HG03066 (cell line): Measurements from ENCODE around the gene RAB1B.
"Not testable (repeated sequence)": the region's sequence is repeated elsewhere in the genome, so short reads cannot be mapped to it uniquely, and the experiment has no call there.

ENCODE experiments used
- ATAC-seq: cut with Tn5 transposase; IDR thresholded peaks from one replicate; pipeline ENCODE4 v1.9.1; 2021; ENCODE audit warnings: low read depth; ENCODE audit not compliant: unreplicated experiment

The RAB1B gene

DNA sequence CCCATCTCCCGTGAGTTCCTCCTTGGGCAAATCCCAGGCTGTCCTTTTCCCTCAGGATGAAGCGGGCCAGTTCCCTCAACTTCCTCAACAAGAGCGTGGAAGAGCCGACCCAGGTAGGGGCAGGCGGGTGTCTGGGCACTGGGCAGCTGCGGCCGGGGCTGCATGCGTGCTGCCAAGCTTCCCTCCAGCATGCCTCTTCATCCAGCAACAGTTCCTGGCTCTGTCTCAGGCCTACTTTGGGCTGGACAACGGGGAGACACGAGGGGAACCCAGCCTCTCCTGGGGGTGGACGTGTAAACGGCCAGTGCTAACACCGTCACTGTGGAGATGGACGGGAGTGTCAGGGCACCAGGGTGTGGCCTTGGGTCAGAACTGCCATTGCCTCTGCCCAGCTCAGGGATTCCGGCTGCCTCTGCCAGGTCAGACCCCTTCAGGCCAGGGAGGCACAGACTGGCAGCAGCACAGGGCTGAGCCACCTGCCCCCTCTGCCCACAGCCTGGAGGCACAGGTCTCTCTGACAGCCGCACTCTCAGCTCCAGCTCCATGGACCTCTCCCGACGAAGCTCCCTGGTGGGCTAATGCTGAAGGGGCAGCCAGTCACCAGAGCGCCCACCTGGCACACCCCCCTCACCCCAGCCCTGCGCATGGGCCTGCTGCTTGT, 1.9 kb upstream of the RAB1B start:
- ATAC-seq, result no peak

DNA sequence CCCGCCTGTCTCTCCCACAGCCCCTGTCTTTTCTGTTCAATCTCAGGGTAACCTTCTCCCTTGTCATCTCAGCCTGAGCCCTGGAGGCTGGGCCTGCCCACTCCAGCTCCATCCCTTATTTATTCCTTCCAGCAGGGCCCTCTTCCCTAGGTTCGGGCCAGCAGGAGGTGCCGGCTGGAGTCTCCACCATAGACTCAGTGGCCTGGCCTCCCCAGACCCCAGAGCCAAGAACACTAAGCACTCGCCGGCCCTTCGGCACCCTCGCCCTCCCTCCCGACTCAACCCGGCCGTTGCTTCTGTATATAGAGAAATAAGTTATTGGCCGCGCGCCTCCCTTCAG, 1.4 kb upstream of the RAB1B start:
- no peak for ATAC-seq

DNA sequence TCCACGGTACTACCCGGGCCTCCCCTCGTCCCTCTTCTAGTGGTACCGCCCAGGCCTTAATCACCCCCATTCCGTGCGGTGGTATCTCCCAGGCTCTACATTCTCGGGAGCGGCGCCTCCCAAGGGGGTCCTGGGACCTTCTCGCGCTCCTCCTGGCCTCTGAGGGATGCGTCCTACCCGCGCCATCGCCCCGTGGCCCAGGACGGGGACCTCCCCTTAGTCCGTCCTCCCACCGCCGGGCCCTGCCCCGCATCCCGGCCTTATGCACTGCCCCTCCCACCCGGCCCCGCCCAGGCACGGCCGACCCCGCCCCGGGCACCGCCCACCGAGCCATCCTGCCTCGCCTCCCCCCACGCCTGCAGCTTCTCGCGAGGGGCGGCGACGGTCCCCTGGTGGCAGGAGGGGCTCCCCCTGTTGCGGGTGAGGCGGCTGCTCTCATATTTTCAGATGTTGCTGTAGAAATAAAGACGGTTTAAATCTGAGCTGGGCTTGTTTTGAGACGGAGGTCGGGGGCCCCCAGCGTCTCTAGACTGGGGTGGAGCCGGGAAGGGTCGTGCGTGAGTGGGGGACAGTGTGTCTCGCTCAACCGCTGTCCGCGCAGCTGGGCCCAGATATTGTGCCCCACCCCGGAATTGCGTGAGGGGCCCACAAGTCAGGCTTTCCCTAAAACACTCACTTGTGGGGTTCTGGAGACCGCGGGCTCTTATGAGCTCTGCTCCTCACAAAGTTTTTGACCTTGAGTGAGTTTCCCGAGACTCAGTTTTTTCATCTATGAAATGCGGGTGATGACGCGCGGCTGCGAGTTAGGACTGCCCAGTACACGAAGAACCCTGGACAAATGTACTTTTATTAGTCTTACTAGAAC, 828 bp upstream of the RAB1B start:
- ATAC-seq, result peak; percentile 45

DNA sequence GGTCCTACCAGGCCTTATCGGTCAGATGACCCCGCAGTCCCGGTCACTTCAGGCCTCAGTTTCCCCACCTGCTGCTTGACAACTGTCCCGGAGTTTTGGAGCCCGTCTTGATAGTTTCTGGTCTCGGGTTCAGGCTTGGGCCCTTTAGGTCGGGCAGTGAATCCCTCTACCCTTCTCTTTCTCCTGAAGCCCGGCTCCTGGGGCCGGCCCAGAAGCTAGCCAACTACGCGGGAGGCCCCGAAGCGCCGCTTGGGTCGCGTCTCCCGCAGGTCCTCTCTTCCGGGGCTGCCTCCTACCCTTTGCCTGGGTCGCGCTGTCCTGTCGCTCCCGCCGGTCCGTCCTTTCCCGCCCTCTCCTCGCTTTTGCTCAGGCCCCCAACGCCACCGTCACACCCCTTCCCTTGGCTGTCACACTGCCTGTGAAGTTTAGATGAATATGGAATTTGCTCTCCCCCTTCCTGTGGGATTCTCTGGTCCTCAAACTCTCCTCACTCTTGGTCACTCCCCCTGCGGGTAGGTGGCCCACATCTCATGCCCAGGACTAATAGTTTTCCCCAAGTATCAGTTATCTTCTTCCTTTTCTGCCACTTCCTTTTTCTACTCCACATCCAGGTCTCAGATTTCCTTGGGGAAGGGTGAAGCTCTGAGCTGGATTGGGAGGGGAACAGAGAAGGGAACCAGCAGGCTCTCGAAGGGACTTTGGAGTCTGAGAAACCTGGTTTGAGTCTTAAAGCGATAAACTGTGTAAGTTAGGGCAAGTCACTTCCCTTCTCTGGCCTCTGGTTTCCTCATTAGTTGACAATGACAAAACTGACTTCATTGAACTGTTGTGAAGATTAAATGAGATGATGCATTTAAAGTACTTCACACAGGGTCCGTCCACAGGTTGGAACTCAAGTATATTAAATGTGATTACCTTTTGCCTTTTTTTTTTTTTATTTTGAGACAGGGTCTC, 790 bp downstream of the RAB1B start:
- no peak for ATAC-seq

DNA sequence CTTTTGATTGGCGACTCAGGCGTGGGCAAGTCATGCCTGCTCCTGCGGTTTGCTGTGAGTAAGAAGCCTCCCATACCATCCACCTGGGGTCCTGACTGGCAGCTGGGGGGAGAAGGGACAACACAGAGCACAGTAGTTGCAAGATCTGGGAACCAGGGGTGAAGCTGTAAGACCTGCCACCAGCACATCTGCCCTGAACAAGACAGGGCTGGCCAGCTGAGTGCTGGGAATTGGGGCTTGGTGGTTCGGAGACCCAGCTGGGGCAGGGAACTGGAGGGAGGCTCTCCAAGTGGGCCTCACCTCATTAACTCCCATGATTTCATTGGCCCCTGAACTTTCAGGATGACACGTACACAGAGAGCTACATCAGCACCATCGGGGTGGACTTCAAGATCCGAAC, 3.4 kb downstream of the RAB1B start:
- no peak for ATAC-seq

DNA sequence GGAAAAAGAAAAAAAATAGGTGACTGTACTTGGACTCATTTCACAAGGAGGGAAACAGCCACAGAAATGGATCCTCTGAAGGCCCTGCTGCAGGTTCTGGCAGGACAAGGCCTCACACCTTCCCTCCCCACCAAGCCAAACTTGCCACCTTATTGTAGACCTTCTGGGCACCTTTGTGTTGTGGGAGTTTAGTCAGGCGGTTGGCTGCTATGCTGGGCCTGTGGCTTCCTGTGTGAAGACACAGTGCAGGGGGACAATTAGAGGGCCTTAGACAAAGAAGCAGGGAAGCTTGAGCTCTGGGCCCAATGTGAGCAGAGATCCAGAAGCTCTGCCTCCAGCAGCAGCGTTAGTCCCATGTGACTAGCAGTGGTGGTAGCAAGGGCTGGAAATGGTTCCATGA, 4.2 kb downstream of the RAB1B start:
- ATAC-seq, result no peak

DNA sequence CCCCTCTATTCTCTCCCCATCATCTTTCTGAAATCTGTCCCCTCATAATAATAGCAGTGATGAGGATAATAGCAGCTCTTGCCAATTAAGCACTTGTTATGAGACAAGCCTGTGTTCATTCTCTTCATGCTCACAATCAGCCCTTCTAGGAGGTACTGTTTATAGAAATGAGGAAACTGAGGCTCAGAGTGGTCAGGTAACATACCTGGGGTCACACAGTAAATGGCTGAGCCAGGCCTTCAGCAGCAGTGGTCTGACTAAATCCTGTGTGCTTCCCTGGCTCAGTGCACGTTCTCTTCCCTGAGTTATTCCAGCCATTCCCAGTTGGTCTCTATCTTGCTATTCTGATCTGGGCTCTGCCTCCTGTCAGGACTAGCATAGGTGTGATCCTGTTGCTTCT, 5.8 kb downstream of the RAB1B start:
- ATAC-seq, result no peak

DNA sequence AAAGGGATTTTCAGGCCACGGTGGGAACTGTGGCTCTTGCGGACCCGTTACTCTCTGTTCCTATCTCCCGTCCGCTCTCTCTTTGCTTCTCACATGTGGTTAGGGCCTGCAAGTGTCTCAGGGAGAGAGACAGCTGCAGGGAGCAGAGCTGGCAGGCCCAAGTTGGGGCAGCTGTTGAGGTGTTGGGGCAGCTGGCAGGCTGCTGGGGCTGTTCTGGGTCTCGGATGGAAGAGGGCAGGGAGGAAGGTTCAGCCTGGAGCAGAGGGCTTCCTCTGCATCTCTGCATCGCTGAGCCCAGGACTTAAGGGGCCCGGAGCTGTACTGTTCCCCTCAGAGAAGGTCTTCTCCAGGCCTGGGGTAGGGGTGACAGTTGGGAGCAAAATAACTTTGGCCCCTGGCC, 7.0 kb downstream of the RAB1B start:
- no peak for ATAC-seq

DNA sequence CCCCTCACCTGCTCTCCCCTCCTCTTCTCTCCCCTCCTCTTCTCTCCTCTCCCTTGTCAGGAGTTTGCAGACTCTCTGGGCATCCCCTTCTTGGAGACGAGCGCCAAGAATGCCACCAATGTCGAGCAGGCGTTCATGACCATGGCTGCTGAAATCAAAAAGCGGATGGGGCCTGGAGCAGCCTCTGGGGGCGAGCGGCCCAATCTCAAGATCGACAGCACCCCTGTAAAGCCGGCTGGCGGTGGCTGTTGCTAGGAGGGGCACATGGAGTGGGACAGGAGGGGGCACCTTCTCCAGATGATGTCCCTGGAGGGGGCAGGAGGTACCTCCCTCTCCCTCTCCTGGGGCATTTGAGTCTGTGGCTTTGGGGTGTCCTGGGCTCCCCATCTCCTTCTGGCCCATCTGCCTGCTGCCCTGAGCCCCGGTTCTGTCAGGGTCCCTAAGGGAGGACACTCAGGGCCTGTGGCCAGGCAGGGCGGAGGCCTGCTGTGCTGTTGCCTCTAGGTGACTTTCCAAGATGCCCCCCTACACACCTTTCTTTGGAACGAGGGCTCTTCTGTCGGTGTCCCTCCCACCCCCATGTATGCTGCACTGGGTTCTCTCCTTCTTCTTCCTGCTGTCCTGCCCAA, 7.7 kb downstream of the RAB1B start:
- no peak for ATAC-seq

DNA sequence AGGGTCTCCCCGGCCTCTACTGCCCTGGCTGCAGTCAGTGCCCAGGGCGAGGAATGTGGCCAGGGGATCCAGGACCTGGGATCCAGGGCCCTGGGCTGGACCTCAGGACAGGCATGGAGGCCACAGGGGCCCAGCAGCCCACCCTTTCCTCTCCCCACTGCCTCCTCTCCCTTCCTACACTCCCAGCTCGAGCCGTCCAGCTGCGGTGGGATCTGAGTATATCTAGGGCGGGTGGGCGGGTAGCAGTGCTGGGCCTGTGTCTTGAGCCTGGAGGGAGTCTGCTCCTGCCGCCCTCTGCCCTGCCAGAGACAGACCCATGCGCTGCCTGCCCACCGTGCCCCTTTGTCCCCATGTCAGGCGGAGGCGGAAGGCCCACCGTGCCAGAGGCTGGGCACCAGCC, 8.2 kb downstream of the RAB1B start:
- not testable (repeated sequence) for ATAC-seq

DNA sequence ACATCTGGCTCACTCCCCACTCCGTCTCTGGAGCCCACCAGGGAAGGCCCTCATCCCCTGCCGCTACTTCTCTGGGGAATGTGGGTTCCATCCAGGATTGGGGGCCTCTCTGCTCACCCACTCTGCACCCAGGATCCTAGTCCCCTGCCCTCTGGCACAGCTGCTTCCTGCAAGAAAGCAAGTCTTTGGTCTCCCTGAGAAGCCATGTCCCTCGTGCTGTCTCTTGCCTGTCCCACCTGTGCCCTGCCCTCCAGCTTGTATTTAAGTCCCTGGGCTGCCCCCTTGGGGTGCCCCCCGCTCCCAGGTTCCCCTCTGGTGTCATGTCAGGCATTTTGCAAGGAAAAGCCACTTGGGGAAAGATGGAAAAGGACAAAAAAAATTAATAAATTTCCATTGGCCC, 8.6 kb downstream of the RAB1B start:
- not testable (repeated sequence) for ATAC-seq

DNA sequence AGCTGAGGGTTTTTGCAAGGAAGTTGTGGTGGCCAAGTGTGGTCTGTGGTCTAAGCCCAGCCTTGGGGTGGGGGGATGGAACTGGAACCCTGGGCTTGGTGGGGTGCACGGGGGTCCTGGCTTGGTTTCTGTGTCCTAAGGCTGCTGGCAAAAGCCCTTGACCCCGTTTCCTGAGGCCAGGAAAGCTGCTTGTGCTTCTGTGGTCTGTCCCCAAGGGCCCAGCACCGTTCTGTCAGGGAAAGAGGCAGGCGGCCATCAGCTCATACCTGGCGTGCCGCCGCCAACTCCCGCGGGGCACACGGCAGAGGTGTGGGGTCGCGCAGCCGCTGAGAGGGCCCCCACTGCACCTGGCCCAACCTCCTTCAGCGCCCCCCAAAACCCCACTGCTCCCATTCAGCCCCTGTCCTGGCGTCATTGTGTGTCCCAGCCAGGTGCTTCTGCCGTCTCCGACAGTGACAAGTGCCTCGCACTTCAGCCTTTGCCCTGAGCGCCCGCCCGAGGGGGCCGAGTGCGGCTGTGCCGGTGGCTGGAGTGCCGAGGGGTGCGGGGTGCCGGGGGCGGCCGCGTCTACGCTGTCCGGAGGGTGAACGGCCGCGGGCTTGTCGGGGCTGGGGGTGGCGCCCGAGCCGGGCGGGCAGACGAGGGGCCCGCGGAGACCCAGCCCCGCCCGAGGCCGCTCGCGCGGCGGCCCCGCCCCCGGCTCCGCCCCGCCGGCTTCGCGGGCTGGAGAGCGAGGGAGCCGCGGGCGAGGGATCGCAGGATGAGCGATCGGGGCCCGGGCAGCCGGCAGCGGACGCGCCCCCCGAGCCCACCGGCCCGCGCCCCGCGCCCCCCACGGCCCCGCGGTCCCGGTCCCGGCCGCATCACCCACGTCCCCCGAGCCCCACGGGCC, 9.3 kb downstream of the RAB1B start, which contains the start of gene CNIH2:
CNIH2 (plus strand) TSS at position 705 of the 892 bp plus-strand sequence. CDS start 282 bp downstream, outside the sequence.
- ATAC-seq, result no peak

DNA sequence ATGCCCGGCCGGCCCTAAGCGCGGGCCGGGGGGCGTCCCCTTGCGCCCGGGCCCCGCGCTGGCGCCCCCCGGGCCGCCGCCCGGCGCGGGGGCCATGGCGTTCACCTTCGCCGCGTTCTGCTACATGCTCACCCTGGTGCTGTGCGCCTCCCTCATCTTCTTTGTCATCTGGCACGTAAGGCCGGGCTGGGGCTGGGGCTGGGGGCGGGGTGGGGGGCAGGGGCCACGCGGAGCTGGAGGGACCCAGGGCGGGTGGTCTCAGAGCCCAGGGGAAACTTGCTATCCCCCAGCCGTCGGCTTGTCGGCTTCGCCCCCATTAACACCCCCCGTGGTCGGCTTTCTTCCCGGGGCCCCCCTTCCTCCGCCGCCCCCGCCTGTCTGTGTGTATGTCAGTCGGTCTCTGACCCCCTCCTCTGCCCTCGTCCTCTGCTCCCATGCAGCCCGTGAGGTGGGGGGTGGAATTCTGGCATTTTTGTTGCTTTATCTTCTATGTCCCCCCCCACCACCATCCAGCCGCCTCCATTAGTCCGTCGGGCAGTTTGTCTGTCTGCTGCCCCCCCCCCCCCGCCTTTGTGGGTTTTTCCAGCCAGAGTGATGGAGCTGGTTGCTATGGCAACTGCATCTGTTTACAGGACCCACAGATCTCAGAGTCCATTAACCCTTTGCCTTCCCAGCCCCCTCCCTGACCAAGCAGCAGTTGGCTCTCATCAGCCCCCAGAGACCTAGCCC, 10.1 kb downstream of the RAB1B start:
- no peak for ATAC-seq

DNA sequence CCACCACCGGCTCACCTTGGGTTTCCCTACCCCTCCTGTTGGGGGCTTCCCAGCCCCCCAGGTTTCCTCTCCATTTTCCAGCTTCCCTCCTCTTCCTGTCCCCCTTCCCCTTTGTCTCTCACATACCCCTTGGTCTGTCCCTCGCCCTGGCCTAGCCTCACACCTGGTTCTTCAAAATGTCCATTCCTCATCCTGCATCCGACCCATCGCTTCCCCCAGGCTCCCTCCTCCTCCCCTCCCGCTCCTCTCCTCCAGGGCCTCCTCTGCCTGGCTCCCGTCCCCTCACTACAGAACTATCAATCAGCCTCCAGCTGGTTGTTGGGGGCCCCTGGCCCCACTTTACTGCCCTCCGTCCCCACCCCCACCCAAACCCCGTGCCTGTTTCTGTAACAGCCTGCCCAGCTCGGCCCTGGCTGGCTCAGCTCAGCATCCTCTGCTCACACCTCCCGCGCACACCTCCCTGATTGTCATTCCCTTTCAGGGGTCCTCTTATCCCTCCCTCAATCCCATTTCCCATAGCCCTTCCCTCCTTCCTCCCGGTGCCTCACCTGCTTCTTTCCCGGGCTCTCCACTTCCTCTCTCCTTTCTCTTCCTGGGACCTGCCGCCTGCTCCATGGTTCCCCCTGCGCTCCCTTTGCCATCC, 10.8 kb downstream of the RAB1B start:
- no peak for ATAC-seq

DNA sequence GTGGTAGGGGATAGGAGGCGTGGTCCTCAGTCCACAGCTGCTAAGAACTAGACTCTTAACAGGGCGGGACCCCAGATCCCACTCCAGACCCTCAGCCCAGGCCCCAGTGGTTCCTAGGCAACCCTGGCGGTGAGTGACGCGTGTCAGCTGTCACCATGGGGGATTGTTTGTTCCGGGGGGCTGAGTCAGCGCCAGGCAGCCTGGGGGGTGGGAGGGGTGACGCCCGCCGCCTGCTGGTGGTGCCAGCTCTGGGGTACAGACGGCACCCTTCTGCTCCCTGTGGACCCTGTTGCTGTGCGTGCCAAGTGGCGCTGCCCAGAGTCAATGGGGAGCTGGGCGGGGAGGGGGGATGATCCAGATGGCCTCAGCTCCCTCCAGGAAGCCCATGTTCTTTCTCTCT, 12.0 kb downstream of the RAB1B start:
- ATAC-seq, result no peak

DNA sequence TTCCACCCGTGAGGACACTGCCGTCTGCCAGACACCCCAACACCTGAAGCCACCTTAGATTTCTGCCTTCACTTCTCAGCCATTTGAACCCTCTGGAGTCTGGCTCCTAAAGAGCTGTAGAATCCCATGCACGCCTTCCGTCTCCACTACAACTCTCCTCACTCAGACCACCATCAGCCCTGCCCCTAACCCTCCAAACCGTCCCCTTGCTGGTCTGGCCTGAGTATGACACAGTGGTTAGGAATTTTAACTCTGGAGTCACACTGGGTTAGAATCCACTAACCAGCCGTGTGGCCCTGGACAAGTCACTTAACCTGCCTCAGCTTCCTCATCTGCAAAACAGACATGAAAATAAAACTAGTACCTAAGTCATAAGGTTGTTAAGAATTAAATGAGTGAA, 12.6 kb downstream of the RAB1B start:
- ATAC-seq, result no peak

DNA sequence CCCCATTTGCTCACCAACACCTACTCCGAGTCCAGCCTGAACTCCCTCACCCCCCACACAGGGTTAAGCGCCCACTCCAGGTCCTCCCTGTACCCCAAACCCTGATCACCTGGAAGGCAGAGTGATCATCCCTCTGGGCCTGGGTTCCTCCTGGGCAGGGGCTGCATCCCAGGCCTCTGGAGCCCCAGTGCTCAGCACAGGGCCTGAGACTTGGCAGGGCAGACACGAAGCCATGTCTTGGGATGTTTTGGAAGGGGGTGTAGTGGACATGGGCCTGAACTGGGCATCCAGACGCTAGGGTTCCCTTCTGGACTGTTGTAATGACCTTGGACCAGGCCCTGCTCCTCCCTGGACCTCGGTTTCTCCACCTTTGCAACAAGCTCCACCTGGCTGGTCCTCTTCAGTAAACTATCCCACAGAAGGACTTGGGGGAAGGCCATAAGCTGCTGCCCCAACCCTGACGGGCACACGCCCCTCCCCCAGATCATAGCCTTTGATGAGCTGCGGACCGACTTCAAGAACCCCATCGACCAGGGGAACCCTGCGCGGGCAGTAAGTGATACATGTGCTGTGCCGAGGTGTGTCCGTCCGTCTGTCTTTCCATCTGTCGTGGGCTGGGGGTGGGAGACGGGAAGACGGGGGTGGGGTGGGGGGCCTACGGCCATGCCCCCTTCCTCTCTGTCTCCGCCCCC, 13.5 kb downstream of the RAB1B start:
- ATAC-seq, result no peak
